ENCODE measurements around the gene PACC1.

Gene PACC1

DNA sequence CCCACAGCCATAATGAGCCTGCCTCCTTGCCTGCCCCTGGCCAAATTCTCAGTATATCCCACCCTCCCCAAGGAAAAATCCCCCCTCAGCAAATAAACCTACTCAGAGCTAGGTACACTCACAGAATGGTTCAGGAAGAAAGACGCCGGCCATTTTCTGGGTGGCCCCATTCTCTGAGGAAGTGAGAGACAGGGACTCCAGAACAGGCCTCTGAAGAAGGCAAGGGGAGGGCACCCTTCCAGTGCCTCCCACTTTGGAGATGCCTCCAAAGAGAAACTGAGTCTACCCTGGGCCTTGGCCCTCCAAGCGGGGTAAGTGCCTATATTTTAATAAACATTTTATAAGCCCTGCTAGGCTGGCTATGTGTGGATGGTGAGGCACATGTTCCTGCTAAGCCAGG lies 2.3 kb downstream of the PACC1 start:
- peaks cover 20% of the 10 kb centered on the region for H3K4me1 Mint-ChIP-seq
- H3K27ac Mint-ChIP-seq, result no peak overlapping the region
- TF ChIP-seq, protein P1, sequence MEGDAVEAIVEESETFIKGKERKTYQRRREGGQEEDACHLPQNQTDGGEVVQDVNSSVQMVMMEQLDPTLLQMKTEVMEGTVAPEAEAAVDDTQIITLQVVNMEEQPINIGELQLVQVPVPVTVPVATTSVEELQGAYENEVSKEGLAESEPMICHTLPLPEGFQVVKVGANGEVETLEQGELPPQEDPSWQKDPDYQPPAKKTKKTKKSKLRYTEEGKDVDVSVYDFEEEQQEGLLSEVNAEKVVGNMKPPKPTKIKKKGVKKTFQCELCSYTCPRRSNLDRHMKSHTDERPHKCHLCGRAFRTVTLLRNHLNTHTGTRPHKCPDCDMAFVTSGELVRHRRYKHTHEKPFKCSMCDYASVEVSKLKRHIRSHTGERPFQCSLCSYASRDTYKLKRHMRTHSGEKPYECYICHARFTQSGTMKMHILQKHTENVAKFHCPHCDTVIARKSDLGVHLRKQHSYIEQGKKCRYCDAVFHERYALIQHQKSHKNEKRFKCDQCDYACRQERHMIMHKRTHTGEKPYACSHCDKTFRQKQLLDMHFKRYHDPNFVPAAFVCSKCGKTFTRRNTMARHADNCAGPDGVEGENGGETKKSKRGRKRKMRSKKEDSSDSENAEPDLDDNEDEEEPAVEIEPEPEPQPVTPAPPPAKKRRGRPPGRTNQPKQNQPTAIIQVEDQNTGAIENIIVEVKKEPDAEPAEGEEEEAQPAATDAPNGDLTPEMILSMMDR (IDR thresholded peaks at IDR 0.05; ENCODE audit: unreplicated experiment in 3 of 3), result no peak
- peaks cover 5% of the 10 kb centered on the region for H3K27me3 Mint-ChIP-seq (ENCODE audit: low read depth)
- H3K4me3 Mint-ChIP-seq, result peak overlapping the region; percentile 91 to 96 (median 91)
- H3K36me3 Mint-ChIP-seq (ENCODE audit: low read depth), result peaks cover 36% of the 10 kb centered on the region
- H3K9me3 Mint-ChIP-seq, result no peaks in the 10 kb centered on the region

DNA sequence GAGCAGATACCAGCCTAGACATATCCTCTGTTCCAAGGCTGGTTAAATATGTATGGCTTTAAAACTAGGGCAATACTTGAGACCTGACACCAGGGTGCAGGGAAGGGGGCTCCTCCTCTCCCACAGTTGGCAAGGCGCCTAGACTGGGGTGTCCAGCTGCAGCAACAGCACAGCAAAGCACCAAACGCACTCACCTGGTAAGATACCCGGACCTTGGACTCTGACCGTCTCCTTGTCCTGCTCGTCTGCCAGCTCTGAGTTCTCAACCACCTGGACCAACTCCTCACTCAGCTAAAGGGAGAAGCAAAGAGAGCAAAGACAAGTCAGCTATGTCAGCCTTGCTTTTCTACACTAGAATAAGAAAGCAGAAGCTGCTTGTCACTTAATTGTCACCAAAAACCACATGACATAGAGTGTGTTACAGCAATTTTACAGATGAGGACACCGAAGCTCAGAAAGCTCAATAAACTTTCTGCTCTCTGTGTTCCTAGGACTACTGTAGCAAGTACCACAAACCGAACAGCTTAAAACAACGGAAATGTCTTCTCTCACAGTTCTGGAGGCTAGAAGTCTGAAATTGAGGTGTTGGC lies 4.4 kb downstream of the PACC1 start:
- Mint-ChIP-seq H3K27ac (no peak overlapping the region), H3K4me3 (peak overlapping the region in 1 of 3 experiments; percentile 37), H3K9me3 (no peaks in the 10 kb centered on the region), H3K4me1 (peaks cover 16% of the 10 kb centered on the region), H3K27me3 (ENCODE audit: low read depth) (no peaks in the 10 kb centered on the region), H3K36me3 (ENCODE audit: low read depth) (peaks cover 55% of the 10 kb centered on the region)
- TF ChIP-seq, protein P1 (IDR thresholded peaks at IDR 0.05; ENCODE audit: unreplicated experiment in 3 of 3), result no peak

DNA sequence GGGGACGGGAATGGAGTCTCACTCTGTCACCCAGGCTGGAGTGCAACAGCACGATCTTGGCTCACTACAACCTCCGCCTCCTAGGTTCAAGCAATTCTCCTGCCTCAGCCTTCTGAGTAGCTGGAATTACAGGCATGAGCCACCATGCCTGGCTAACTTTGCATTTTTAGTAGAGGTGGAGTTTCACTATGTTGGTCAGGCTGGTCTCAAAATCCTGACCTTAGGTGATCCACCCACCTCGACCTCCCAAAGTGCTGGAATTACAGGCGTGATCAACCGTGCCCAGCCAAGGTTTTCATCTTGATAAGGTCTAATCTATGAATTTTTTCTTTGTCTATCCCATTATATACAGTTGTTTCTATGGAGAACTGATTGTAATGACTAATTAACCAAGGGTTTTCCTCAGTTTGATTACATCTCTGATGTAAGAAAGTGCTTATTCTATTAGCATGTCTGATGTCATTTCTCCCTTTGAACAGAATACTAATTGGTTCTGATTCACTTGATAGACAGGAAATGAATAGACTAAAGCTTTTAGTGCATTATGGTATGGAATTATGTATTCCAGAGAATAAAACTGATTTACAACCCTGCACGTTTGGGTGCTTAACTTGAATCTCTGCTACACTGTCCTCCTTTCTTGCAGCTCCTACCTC lies 11.9 kb downstream of the PACC1 start:
- H3K27me3 Mint-ChIP-seq (ENCODE audit: low read depth), result no peaks in the 10 kb centered on the region
- H3K4me1 Mint-ChIP-seq, result no peaks in the 10 kb centered on the region
- peaks cover 9% of the 10 kb centered on the region for H3K9me3 Mint-ChIP-seq
- H3K36me3 Mint-ChIP-seq (ENCODE audit: low read depth), result peaks cover 81% of the 10 kb centered on the region
- H3K27ac Mint-ChIP-seq, result no peak overlapping the region
- TF ChIP-seq, protein P1 (IDR thresholded peaks at IDR 0.05; ENCODE audit: unreplicated experiment in 3 of 3), result no peak
- no peak overlapping the region for H3K4me3 Mint-ChIP-seq

DNA sequence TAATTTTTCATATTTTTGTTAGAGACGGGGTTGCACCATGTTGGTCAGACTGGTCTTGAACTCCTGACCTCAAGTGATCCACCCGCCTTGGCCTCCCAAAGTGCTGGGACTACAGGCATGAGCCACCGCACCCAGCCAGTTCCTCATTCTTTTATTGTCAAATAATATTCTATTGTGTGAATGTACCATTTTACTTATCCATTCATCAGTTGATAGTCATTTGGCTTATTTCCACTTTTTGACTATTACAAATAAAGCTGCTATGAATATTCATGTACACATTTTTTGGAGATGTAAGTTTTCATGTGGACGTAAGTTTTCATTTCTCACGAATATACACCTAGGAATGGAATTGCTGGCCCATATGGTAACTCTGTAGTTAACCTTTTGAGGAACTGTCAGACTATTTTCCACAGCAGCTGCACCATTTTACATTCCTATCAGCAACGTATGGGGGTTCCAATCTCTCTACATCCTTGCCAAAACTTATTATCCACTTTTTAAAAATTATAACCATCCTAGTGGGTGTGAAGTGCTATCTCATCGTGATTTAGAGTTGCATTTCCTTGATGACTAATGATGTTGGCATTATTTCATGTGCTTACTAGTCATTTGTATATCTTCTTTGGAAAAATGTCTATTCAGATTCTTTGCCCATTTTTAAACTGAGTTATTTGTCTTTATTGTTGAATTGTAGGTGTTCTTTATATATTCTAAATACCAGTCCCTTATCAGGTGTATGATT lies 12.7 kb downstream of the PACC1 start:
- H3K27ac Mint-ChIP-seq, result no peak overlapping the region
- peaks cover 13% of the 10 kb centered on the region for H3K9me3 Mint-ChIP-seq
- no peak overlapping the region for H3K4me3 Mint-ChIP-seq
- H3K4me1 Mint-ChIP-seq, result no peaks in the 10 kb centered on the region
- H3K27me3 Mint-ChIP-seq (ENCODE audit: low read depth), result no peaks in the 10 kb centered on the region
- H3K36me3 Mint-ChIP-seq (ENCODE audit: low read depth), result peaks cover 82% of the 10 kb centered on the region
- TF ChIP-seq, protein P1 (IDR thresholded peaks at IDR 0.05; ENCODE audit: unreplicated experiment in 3 of 3), result no peak

DNA sequence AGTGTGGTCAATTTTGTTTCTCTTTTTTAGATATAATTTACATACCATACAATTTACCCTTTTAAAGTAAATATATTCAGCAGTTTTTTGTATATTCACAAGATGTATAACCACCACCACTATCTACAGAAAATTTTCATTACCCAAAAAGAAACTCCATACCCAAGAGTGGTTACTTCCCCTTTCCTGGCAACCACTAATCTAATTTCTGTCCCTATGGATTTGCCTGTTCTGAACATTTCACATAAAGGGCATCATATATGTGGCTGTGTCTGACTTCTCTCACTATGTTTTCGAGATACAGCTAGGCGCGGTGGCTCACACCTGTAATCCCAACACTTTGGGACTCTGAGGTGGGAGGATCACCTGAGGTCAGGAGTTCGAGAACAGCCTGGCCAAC lies 13.6 kb downstream of the PACC1 start:
- Mint-ChIP-seq H3K36me3 (ENCODE audit: low read depth) (peaks cover 82% of the 10 kb centered on the region), H3K27ac (no peak overlapping the region), H3K9me3 (peaks cover 22% of the 10 kb centered on the region)

More for the DNA sequence above, 13.6 kb downstream of the PACC1 start:
- Mint-ChIP-seq H3K4me3 (no peak overlapping the region), H3K4me1 (no peaks in the 10 kb centered on the region), H3K27me3 (ENCODE audit: low read depth) (no peaks in the 10 kb centered on the region)
- TF ChIP-seq, protein P1 (IDR thresholded peaks at IDR 0.05; ENCODE audit: unreplicated experiment in 3 of 3), result no peak

All from nephron (organoid).